Measurements from ENCODE around the gene CCDC47. TPM values are rescaled to one million over a fixed set of nuclear protein-coding genes. Genes with fewer than 3 reads are reported as not detected.
A peak's percentile ranks its signal among the peaks of the same experiment; 100 is the strongest.

The CCDC47 gene
- total and polyA plus RNA-seq, 2 of the 13 experiments (the other 11 are each of a cell fraction or from before 2014, with no cell fraction given): 59.3 to 99.5 TPM

DNA sequence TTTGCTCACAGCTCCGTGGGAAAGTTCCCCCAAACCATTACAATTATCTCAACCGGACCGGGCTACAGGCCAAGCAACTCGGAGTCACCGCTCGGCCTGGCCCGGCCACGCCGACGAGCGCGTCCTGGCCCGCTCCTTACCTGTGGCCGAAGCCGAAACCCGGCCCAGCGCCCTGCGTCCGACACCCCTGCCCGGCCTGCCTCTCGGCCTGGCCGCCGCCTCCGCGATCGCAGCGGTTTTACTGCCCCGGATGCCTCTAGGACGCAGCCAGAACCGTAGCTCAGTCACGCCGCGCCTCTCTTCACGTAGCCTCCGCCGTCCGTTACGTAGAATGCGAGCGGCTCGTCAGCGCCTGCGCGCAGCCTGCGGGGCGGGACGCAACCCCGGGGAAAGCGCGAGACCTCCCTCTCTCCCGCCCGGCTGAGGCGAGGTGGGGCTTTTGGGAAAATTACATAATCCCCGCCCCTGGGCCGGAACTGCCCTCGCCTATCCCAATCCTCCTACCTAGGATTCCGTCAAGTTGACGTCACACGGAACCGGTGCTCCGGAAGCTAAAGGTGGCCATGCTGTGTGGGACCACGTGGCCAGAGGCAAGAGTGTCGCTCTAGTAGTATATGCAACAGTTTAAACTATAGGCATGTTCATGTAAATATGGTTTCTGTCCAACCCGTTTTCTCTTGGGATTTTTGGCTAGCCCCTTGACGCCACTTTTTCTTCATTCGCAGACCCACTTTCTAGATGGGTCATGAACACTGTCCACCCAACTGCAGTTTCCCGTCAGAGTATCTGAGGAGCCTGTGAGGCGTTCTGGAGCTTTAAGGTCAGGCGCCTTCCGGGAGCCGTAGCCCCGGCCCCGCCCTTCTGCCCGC lies at the start of gene CCDC47 (continued):
- TF ChIP-seq, protein P1, sequence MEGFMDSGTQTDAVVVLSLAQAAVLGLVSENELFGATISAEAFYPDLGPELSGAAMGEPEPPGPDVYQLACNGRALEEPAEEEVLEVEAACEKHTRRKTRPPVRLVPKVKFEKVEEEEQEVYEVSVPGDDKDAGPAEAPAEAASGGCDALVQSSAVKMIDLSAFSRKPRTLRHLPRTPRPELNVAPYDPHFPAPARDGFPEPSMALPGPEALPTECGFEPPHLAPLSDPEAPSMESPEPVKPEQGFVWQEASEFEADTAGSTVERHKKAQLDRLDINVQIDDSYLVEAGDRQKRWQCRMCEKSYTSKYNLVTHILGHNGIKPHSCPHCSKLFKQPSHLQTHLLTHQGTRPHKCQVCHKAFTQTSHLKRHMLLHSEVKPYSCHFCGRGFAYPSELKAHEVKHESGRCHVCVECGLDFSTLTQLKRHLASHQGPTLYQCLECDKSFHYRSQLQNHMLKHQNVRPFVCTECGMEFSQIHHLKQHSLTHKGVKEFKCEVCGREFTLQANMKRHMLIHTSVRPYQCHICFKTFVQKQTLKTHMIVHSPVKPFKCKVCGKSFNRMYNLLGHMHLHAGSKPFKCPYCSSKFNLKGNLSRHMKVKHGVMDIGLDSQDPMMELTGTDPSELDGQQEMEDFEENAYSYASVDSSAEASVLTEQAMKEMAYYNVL (CRISPR knock-in tag; IDR thresholded peaks at IDR 0.05; ENCODE audit: borderline replicate concordance): peak; percentile 32
- TF ChIP-seq SMAD1 (CRISPR knock-in tag; IDR thresholded peaks at IDR 0.05; ENCODE audit: borderline replicate concordance, low read depth) (peak; percentile 91; the same call in 1 of the 2 replicates), SIX1 (CRISPR knock-in tag; IDR thresholded peaks at IDR 0.05; ENCODE audit: borderline replicate concordance) (no peak; the same call in 1 of the 2 replicates), PITX1 (CRISPR knock-in tag; IDR thresholded peaks at IDR 0.05) (peak; percentile 78), BCL6 (CRISPR knock-in tag; IDR thresholded peaks at IDR 0.05) (peak; percentile 53), ZNF652 (CRISPR knock-in tag; IDR thresholded peaks at IDR 0.05; ENCODE audit: borderline replicate concordance, low read depth) (no peak), TCF7L2 (IDR thresholded peaks at IDR 0.05; ENCODE audit: low read depth, low read length) (no peak), ZNF713 (CRISPR knock-in tag; IDR thresholded peaks at IDR 0.05) (no peak), NFYC (CRISPR knock-in tag; IDR thresholded peaks at IDR 0.05) (peak; percentile 76), HDAC6 (IDR thresholded peaks at IDR 0.05; ENCODE audit: low read depth, low read length) (no peak), ZNF138 (CRISPR knock-in tag; IDR thresholded peaks at IDR 0.05; ENCODE audit: low read depth) (no peak; the same call in none of the 2 replicates), KLF11 (CRISPR knock-in tag; IDR thresholded peaks at IDR 0.05) (no peak), ZNF773 (CRISPR knock-in tag; IDR thresholded peaks at IDR 0.05; ENCODE audit: borderline replicate concordance) (peak; percentile 89; the same call in 1 of the 2 replicates), ZNF143 (CRISPR knock-in tag; IDR thresholded peaks at IDR 0.05) (peak; percentile 81), TCF12 (IDR thresholded peaks at IDR 0.05) (no peak), TCF12 (CRISPR knock-in tag; IDR thresholded peaks at IDR 0.05) (no peak), HMGA1 (CRISPR knock-in tag; conservative IDR thresholded peaks at IDR 0.05) (no peak), KLF16 (CRISPR knock-in tag; IDR thresholded peaks at IDR 0.05) (peak in 1 of 2 experiments; percentile 95; a peak in 2 of 4 replicates), ATRX (CRISPR knock-in tag; IDR thresholded peaks at IDR 0.05; ENCODE audit: borderline replicate concordance) (no peak)
- TF ChIP-seq, protein P2, sequence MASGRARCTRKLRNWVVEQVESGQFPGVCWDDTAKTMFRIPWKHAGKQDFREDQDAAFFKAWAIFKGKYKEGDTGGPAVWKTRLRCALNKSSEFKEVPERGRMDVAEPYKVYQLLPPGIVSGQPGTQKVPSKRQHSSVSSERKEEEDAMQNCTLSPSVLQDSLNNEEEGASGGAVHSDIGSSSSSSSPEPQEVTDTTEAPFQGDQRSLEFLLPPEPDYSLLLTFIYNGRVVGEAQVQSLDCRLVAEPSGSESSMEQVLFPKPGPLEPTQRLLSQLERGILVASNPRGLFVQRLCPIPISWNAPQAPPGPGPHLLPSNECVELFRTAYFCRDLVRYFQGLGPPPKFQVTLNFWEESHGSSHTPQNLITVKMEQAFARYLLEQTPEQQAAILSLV (CRISPR knock-in tag; IDR thresholded peaks at IDR 0.05; ENCODE audit: borderline replicate concordance): no peak; the same call in none of the 2 replicates
- TF ChIP-seq, protein P3, sequence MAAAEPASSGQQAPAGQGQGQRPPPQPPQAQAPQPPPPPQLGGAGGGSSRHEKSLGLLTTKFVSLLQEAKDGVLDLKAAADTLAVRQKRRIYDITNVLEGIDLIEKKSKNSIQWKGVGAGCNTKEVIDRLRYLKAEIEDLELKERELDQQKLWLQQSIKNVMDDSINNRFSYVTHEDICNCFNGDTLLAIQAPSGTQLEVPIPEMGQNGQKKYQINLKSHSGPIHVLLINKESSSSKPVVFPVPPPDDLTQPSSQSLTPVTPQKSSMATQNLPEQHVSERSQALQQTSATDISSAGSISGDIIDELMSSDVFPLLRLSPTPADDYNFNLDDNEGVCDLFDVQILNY (CRISPR knock-in tag; conservative IDR thresholded peaks at IDR 0.05): 0 out of 2 replicates have a peak, but pooled peaks have one; percentile 62
- TF ChIP-seq, protein P4, sequence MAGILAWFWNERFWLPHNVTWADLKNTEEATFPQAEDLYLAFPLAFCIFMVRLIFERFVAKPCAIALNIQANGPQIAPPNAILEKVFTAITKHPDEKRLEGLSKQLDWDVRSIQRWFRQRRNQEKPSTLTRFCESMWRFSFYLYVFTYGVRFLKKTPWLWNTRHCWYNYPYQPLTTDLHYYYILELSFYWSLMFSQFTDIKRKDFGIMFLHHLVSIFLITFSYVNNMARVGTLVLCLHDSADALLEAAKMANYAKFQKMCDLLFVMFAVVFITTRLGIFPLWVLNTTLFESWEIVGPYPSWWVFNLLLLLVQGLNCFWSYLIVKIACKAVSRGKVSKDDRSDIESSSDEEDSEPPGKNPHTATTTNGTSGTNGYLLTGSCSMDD (CRISPR knock-in tag; IDR thresholded peaks at IDR 0.05): no peak
- TF ChIP-seq, protein P5, sequence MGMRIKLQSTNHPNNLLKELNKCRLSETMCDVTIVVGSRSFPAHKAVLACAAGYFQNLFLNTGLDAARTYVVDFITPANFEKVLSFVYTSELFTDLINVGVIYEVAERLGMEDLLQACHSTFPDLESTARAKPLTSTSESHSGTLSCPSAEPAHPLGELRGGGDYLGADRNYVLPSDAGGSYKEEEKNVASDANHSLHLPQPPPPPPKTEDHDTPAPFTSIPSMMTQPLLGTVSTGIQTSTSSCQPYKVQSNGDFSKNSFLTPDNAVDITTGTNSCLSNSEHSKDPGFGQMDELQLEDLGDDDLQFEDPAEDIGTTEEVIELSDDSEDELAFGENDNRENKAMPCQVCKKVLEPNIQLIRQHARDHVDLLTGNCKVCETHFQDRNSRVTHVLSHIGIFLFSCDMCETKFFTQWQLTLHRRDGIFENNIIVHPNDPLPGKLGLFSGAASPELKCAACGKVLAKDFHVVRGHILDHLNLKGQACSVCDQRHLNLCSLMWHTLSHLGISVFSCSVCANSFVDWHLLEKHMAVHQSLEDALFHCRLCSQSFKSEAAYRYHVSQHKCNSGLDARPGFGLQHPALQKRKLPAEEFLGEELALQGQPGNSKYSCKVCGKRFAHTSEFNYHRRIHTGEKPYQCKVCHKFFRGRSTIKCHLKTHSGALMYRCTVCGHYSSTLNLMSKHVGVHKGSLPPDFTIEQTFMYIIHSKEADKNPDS (CRISPR knock-in tag; IDR thresholded peaks at IDR 0.05): no peak
